NCI-H1417 (cell line): Measurements from ENCODE around the gene ADAMTS2.

Source experiments
- DNase-seq, 3 experiments: peaks; one replicate each; lab custom pipeline; 2025; lab: John Stamatoyannopoulos, UW

Gene ADAMTS2

DNA sequence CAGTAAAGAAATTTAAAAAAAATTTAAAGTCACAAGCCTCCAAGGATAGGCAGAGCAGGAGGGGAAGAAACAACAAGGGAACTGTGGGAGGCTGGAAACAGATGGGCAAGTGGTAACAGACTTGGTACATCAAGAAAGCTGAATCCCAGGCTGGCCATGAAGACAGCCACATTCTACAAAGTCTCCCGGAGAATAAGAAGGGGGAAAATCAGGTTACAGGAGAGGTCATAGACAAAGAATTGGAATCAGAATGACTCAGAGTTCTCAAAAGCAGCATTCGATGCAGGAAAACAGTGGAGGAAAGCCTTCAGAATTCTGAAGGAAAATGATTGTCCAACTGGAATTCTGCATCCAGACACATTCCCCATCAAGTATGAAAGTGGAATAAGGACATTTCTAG, 129.7 kb downstream of the ADAMTS2 start:
- no peak for DNase-seq

GRCh38 chr5:179214678-179215077, 130.6 kb downstream of the ADAMTS2 start:
- no peak for DNase-seq

DNA sequence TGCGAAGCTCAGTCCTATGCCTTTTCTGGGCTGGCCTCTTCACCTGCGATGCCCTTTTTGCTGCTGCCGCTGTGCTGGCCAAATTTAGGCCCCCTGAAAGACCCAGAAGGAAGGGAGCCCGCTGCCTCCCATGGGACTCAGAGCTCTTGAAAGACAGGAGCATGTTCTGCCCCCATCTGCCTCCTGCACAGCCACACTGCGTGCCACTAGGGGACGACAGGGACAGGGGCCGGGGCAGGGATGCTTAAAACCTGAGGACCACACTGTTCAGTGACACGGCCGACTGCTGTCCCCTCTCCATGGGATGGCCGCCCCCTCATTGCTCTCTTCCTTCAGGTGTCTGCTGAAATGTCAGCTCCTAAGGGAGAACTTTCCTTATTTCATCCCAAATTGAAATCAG, 132.4 kb downstream of the ADAMTS2 start:
- DNase-seq, result no peak

- DNase-seq, result no peak
Measured at GRCh38 chr5:179211631-179212030, 133.6 kb downstream of the ADAMTS2 start.

DNA sequence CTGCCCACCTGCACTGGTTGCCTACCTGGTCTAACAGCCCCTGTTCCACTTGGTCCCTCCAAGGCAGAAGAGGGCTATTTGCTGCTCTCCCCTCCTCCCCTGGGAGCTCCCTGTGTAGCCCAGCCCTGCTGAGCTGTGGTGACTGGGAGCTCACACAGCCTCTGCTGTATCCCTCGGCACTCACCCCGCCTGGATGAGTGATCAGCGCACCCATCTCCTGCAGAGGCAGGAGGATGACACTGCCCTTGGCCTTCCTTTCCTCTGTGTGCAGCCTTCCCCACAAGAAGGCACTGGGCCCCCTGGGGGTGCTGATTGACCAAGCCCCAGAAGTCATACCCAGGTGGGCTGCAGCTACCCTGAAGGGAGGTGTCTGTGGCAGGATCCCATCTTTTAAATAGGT, 134.2 kb downstream of the ADAMTS2 start:
- no peak for DNase-seq

DNA sequence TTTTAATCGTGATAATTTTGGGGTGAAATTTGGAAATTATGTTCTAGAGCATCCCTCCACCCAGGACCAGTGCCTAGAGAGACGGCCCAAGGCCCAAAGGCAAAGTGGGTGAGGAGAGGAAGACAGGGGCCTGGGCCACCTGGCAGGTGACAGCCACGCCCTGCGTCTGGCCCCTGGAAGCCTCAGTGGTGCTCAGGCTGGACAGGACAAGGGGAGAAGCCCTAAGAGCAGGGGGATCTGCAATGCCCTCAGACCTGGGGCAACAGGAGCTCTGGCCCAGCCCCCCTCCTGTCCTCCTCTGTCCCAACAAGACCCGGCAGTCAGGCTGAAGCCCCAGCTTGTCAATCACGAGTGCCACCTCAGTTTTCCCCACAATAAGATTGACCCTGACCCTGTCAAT, 134.8 kb downstream of the ADAMTS2 start:
- DNase-seq, result no peak

GRCh38 chr5:179209359-179210150, 135.7 kb downstream of the ADAMTS2 start:
- no peak for DNase-seq

DNA sequence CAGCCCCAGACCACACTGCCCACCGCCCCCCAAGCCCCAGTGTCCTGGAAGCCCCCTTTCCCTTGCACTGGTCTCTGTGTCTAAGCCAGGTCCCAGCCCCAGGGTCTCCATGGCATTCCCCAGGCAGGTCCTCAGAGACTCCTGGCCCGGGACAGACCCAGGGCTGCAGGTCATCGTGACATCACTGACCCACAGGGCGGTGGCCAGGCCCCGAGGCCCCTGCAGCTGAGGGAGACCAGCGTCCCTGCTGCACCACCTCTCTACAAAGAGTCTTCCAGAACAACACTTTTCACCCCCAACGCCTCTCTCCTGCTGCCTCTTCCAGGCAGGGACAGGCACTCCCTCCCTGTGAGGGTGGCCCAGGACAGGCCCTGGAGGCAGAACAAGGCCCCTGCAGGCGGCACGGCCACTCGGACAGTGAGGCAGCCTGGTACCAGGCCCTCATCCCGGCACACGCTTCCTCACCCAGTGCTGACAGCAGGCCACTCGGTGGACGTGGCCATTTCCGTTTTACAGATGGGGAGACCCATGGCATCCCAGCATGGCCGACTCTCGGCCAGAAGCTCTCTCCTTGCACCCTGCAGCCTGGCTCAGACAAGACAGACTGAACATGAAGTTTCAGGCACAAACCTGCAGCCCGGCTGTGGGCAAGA, 136.4 kb downstream of the ADAMTS2 start:
- DNase-seq, result no peak

DNA sequence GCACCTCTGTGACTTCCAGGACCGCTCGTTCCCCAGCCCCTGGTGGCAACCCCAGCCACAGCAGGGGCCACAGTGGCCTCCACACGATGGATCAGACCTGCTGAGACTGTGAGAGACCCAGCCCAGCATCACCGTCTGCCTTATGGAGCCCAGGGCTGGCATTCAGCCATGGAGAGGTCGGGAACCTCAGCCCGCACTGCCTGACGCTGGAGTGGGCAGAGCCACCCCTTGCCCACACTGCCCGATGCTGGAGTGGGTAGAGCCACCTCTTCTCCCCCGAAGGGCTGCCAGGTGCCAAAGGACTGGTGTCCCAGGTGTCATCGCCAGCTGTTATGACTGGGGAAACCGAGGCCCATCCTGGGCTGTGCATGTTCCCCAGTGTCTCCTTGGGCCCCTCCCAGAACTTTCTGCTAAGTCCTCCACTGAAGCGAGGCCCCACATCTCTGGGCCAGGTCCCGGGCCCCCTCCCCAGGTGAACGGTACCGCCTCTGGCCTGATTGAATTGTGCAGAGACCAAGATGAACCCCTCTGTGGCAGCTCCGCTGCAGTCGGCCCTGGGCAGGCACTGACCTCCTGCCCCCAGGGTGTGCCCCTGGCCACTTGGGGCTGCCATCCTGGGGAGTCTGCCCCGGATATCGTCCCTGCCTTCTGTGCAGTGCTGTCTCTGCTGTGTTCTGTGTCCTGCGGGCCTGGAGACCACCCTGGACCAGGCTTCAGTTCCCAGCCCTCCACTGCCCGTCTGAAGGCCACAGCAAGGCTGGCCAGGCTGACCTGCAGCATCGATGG, 137.1 kb downstream of the ADAMTS2 start:
- no peak for DNase-seq

- DNase-seq, result no peak
Measured at GRCh38 chr5:179207470-179207869, 137.8 kb downstream of the ADAMTS2 start.

GRCh38 chr5:179206366-179206765, 138.9 kb downstream of the ADAMTS2 start:
- no peak for DNase-seq

GRCh38 chr5:179205277-179205676, 140.0 kb downstream of the ADAMTS2 start:
- DNase-seq, result no peak

- DNase-seq, result no peak
Measured at GRCh38 chr5:179204572-179204971, 140.7 kb downstream of the ADAMTS2 start.

DNA sequence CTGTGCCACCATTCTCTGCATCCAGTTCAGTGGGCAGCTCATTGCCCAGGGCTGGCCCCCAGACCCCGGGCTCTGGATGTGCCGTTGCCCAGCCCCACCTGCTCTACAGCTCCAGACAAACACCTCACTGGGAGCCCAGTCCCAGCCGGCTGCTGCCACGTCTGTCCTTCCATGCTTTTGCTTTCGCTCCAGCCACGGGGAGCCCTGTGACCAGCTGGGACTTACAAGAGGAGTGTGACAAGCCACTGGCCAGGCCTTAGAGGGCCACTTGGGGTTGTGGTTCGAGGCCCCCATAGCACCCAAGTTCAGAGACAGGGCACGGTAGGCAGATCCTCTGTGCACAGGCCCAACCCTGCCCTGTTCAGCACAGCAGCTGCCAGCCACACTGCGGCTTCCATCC, 142.0 kb downstream of the ADAMTS2 start:
- no peak for DNase-seq

DNA sequence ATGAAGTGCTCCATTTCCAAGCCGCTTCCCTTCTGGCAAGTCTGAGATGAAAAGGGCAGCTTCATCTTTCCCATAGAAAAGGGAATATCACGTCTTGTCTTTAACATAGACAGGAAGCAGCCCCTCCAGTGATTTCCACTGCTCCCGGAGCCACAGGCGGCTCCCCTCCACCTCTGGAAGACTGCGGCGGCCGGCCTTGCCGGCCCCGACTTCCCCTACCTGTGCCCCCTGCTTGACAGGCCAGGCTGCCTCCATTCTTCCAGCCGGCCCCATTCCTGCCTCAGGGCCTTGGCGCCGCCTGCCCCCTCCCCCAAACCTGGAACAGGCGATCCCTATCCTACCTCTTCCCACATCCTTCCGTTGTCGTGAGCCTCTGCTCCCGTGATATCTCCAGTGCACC, 143.3 kb downstream of the ADAMTS2 start:
- DNase-seq, result no peak

- DNase-seq, result no peak
Measured at GRCh38 chr5:179199246-179199645, 146.0 kb downstream of the ADAMTS2 start.

GRCh38 chr5:179198825-179199224, 146.4 kb downstream of the ADAMTS2 start:
- no peak for DNase-seq

DNA sequence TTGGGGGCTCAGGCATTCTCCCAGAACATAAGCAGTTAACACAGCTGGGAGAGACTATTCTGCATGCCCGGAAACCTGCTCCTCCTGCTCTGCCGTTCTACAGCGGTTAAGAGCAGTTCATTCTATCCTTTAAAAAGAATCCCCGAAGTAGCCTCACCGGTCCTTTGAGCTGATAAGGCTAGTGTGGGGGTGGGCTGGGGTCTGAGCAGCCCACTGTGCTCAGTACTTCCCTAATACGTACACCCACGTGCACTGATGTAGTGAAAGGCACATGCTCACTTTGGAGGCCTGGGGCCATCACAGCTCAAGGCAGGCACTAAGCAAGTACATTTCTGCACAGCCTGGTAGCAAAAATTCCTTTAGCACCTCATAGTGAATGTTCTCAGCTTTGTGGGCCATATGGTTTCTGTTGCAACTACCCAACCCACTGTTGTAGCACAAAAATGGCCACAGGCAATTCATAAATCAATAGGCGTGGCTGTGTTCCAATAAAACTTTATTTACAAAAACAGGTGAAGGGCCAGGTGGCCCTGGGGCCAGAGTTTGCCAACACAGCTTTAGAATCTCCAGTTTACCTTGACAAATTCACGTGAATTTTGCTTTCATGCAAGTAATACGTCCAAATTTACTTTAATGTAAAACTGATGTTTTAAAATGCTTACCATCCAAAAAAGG, 148.7 kb downstream of the ADAMTS2 start:
- DNase-seq, result no peak

DNA sequence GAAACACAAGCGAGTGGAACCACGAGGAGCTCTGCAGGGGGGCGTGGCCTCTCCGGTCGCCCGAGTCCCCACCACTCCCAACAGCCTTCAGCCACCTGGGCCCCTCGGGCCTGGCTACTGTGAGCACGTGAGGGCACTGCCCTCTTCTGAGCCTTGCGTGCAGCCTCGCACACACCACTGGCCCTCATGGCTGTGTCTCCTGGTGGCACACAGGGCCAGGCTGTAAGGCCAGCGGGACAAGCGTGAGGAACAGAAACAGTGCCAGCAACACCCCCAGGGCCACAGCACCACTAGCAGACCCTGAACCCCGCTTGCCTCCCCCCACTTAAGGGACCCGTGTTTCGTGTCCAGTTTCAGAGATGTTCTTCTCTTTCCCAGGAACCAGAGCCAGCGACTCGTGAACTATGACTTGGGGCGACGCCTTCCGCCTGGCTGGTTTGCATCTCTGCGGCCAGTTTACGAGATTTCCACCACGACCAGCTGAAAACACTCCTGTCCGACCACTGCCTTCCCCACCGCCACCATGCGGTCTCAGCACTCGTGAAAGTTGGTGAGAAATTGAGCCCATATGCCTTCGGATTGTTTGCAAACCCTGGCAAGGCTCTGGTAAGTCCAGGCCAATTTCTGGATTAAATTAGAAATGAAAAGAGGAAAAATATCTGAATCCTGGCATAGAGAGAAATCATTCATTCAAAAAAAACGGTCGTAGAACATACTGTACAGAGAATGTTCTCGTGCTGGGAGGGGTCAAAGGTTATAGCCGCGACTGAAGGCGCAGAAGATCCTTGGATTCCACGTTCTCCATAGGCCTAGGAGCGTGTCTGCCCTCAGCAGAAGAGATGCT, 149.5 kb downstream of the ADAMTS2 start:
- no peak for DNase-seq

- no peak for DNase-seq
Measured at GRCh38 chr5:179194941-179195381, 150.3 kb downstream of the ADAMTS2 start.

- DNase-seq, result no peak
Measured at GRCh38 chr5:179194201-179194910, 150.9 kb downstream of the ADAMTS2 start.
